ENCODE results near the gene ALDH2.

DNA sequence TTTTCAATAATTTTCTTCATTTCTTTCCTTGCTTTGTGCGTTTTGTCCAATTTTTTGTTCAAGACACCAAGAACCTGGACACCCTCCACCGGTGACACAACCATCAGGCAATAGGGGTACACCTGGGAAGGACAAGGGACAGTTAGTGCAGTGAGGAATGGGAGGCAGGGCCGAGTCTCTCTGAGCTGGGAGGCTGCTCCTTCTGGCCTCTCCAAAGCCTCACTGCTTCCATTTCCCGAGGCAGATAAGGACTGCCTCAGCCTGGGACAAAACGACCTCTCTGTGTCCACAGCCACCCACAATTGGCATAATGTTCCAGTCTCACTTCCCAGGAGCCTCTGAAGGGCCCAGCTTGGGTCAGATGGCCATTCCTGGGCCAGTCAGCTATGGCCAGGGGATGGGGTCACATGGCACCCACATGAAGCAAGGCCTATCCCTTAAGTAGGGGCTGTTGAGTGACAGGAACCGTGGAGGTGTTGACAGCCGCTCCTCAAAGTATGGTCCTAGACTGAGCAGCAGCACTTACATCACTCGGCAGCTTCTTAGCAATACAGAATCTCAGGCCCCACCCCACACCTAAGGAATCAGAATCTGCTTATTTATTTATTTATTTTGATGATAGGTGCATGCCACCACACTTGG, 61.7 kb downstream of the ALDH2 start:
- TF ChIP-seq CTCF (IDR thresholded peaks at IDR 0.05), result no peak
- no peak for TF ChIP-seq EP300 (IDR thresholded peaks at IDR 0.05)

Measured in tibial nerve (tissue), 4 donors.